Measurements from ENCODE around the gene IQCF5.

GRCh38 chr3:51874889-51875288 is 512 bp downstream of the IQCF5 start:
- no peak for TF ChIP-seq CTCF (IDR thresholded peaks at IDR 0.05)
- no peak for TF ChIP-seq EP300 (IDR thresholded peaks at IDR 0.05)

Measured in ovary (tissue), 3 donors.